HL-60/S4 treated with retinoic acid at 250 ng/mL for 4 days and 3 days (cell line): ENCODE measurements around the gene PRCC.

Experiments used
- in situ Hi-C: fragments of 300-500 bp; cut with MboI; formaldehyde crosslinking; loops from 2 replicates; pipeline ENCODE4 v1.7.0; 2022; ENCODE audit warnings: low sequenced_read_pairs

Gene PRCC, protein sequence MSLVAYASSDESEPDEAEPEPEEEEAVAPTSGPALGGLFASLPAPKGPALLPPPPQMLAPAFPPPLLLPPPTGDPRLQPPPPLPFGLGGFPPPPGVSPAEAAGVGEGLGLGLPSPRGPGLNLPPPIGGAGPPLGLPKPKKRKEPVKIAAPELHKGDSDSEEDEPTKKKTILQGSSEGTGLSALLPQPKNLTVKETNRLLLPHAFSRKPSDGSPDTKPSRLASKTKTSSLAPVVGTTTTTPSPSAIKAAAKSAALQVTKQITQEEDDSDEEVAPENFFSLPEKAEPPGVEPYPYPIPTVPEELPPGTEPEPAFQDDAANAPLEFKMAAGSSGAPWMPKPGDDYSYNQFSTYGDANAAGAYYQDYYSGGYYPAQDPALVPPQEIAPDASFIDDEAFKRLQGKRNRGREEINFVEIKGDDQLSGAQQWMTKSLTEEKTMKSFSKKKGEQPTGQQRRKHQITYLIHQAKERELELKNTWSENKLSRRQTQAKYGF

DNA sequence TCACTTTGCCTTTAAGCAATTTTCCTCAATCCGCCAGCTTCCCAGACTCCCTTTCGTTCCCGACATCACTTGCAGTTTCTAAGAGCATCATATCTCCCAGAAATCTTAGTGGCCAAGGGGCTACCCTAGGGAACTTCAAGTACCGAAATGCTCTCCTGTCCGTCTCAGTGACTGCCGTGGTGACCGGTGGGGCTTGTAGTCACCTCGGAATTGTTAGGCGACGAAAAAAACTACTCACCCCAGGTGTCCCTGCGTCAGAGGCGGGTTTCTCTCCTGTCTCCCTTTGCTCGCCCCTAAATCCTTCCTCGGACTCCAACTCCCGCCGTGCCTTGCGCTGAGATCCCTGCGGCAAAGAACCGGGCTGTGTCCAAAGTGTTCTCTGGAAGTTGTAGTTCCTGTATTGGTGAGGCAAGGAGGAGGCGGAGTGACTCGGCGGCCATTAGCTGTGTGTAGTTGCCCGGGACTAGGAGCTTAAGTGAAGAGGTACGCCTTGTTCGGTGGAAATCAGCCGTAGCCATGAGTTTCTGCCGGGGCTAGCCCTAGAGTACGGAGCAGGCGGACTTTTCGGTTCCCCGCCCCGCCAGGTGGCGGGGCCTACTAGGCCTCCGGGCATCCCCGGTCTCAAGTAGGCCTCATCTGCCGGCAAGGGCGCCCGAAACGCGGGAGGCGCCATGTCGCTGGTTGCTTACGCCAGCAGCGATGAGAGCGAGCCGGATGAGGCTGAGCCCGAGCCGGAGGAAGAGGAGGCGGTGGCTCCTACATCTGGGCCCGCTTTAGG is at the start of gene PRCC:
TSS of gene PRCC (plus strand) at position 435 of the 778 bp plus-strand sequence. CDS start at position 672, 237 bp downstream.
- in situ Hi-C loops = no loop called here

DNA sequence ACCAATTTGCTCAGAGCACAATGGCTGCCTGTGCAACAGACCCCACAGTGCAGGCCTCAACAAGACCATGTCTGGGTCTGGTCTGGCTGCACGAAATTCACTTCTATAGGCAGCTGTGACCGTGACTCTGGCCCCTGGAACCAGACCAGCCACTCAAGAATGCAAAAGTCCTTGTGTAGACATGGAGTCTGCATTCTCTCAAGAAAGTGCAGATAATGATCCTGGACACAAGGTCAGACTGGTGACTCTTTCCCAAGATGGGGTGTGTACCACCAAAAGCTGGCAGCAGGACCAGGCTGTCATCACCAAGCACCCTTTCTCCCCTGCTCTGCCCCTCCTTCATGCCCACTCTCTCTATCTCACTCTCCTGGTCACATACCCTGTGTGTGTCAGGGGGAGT is 46.2 kb upstream of the PRCC start:
- in situ Hi-C loops = loop anchor here (25.0 kb wide), 1 partner anchor 166 kb away; the partner anchor contains the start of gene PEAR1

DNA sequence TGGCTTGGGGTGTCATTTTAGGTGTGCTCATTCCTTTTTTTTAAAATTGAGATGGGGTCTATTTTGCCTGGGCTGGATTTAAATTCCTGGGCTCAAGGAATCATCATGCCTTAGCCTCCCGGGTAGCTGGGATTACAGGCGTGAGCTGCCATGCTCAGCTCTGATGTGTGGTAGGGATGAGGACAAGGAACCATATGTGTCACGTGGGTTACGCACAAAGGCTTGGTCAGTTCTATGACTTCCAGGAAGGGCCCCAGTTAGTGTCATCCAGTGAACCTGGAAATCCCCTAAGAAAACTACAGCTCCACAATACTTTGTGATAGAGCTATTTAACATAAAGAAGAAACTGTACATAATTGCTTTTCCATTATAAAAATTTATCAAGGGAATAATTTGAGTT is 45.8 kb upstream of the PRCC start:
- in situ Hi-C loops = loop anchor here (25.0 kb wide), 1 partner anchor 166 kb away; the partner anchor contains the start of gene PEAR1

DNA sequence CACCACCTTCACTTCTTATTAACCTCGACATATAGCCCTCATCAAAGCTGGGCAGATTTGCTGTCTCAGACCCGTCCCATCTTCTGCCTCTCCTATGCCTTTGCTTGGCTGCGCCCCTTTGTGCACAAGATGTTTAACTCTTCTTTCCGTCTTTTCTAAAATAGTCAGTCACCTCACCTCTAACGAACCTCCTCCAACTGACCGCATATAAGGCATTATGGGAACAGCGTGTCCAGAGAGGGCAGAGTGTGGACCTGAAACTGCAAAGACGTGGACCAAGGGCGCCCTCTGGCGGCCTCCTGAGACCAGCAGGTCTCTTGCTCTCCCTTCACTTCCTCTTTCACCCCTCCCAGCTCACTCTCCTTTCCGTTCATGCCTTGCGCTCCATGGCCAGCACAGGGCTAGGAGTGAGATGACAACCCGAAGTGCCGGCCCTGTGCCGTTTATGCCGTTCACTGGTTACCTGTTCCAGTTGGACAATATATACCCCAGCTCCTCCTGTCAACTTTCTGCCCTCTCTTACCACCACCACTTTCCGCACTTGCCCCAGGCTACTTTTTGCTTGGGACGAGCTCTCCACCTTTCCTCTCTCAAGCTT is 41.6 kb upstream of the PRCC start:
- in situ Hi-C loops = no loop called here

DNA sequence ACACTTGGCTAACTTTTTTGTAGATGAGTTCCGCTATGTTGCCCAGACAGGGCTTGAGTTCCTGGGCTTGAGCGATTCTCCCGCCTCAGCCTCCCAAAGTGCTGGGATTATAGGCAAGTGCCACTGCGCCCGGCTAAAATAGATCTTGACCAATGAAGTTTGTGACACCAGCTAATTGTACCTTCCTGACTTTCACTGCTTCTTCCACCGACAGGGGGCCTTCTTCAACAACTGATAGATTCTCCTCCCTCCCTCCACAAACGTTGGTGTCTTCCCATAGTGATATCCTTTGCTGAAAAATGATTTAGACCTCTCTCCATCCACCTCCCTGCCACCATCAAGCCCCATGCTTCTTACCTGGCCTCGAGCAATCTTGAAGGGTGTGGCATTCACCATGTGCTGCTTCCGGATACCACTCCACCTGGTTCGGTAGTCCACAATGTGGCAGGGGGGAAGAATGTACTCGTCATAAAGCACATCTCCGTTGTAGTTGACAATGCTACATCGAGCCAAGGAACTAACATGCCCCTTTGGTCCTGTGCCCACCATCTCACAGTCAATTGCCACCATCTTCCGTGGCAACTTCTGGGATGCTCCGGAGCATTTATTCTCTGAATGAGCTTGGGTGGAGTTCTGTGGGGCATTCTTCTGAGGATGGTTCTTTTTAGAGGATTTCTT is 40.6 kb upstream of the PRCC start:
- in situ Hi-C loops = no loop called here

DNA sequence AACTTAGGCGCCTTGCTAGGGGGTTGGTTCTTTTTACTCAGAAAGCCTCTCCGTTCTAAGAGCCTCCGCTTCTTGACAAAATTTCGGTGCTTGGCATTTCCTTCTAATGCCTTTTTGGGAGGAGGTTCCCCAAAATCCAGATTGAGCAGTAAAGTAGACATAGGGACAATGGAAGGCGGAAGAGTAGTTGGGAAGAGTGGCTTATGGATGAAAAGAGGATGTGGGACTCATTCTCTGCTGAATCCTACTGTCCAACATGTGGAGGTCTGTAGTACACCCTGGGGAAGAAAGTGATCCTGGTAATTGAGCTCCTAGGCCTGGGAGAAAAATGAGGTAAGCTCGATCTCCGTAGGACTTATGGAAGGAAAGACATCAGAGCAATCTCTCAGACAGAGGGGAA is 39.8 kb upstream of the PRCC start:
- in situ Hi-C loops = no loop called here

DNA sequence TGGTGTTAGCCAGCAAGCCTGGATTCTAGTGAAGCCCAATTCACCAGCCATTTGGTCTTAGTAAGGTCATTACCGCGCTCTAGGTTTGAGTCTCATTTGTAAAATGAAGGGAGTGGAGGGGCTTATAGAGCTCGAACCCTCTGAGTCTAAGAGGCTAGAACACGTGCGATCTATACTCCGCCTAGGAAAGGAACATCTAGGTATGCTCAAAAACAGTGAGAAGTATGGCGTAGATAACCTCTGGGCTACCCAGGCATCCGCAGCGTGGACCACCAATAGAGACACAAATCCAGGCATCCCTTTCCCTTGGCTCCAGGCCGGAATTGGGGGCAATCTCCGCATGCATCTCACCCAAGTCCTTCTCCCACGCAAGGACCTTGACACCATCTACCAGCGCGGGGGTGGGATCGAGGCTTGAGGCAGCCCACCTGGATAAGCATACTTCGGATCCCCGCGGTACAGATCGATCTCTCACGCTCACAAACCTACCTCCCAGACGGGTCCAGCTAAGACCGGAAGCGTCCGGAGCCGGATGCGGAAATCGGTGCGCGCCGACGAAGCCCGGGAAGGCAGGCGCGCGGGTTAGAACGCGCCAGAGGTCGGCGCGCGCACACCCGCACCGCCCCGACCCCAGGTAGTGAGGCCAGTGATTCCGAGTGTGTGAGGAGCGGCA is 39.3 kb upstream of the PRCC start, which contains the start of gene METTL25B:
TSS of gene METTL25B (plus strand) at position 544 of the 673 bp plus-strand sequence. CDS start 636 bp downstream, outside the sequence.
- in situ Hi-C loops = no loop called here

DNA sequence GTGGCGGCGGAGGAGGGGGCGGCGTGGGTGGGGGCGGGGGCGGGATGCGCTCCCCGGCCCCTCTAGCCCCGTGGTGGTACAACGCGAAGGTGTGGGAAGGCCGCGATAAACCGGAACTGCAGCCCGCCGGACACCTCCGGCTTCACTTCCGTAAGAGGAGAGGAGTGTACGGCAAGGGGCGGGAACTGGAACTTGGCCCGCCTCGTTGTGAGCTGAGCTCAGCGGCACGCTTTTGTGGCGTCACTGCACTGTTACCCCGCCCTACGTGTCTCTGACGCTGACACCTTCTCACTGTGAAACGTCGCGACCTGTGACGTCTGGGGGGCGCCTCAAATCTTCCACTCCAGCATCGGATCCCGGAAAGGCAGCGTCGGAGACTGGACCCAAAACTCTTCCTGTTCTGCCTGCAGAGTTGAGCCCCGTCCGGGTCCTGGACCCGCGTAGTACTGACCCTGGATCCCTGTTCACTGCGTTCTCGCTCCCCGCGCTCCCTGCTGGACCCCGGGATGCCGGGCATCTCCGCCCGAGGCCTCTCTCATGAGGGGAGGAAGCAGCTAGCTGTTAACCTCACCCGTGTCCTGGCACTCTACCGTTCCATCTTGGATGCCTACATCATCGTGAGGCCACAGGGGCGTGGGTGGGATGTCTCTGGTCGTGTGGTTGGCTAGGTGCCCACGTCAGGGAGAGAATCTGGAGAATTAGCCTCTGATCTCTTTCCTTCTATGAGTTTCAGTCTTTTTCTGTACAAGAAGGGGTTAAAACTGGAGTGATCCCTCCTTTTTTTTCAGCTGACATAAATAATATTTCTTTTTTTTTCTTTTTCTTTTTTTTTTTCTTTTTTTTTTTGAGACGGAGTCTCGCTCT is 38.5 kb upstream of the PRCC start, which contains the start of gene ISG20L2:
TSS of gene ISG20L2 (minus strand) at position 168 of the 864 bp plus-strand sequence. CDS start 1,114 bp downstream, outside the sequence.
- in situ Hi-C loops = no loop called here

DNA sequence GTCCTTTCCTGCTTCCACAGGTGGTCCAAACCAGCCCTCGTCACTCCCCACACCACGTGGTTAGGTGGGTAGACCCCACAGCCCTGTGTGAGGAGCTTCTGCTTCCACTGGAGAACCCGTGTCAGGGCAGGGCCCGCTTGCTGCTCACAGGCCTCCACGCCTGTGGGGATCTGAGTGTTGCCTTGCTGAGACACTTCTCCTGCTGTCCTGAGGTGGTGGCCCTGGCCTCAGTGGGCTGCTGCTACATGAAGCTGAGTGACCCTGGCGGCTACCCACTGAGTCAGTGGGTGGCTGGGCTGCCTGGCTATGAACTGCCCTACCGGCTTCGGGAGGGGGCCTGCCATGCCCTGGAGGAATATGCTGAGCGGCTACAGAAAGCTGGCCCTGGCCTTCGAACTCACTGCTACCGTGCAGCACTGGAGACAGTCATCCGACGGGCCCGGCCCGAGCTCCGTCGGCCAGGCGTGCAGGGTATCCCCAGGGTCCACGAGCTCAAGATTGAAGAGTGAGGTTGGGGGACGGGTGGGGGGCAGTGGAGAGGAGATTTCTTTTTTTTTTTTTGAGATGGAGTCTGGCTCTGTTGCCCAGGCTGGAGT is 33.2 kb upstream of the PRCC start:
- in situ Hi-C loops = no loop called here

DNA sequence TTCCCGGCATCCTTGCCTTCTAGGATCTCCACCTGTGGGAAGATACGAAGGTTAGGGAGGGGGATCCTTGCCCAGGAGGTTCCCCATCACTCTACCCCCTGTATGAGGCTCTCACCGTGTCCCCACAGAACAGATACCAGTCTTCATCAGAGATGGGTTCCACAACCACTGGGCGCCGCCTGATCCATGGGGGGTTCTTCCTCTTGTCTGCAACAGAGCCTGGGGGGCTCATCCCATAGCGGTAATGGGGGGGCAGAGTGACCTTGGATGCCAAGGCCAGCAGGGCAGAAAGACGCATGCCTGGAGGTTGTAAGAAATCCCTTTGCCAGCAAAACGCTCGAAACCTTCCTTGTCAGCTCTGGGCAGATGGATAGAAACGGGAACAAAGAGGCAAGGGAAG is 28.9 kb upstream of the PRCC start:
- in situ Hi-C loops = no loop called here

DNA sequence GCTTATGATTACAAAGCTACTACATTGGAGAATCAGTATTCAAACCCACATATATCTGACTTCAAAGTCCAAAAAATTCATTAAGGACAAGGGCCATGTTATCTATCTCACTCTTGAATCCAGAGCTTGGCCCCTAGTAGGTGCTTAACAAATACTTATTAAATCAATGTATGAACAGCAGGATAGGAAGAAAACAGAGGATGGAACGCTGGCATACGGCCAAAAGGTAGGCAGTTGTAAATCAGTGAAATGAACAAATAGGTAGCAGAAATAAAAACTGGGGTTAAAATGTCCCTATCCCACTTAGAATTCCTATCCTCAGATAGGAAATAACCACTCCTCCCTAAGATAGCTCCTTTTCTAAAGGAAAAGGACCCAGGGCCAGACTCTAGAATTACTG is 28.4 kb upstream of the PRCC start:
- in situ Hi-C loops = no loop called here

DNA sequence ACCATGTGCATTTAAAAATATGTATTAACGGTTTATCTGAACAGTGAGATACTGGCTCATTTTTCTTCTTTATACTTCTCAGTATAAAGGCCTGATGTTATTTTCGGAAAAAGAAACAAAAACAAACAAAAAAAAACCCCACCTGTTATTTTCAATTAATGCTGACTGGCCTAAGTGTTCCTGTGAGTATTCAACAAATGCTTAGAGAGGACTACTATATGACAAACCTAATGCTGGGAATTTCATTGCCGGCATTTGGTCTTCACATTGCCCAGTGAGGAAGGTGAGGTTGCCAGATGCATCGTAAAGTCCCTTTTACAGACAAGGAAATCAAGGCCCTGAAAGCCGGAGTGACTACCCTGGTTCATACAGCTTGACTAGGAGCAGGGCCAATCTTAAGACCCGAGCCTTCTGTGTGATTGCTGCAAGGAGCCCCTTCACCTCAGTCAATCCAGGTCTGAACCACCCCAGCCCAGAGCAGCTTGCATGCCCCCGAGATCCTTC is 27.0 kb upstream of the PRCC start:
- in situ Hi-C loops = no loop called here

DNA sequence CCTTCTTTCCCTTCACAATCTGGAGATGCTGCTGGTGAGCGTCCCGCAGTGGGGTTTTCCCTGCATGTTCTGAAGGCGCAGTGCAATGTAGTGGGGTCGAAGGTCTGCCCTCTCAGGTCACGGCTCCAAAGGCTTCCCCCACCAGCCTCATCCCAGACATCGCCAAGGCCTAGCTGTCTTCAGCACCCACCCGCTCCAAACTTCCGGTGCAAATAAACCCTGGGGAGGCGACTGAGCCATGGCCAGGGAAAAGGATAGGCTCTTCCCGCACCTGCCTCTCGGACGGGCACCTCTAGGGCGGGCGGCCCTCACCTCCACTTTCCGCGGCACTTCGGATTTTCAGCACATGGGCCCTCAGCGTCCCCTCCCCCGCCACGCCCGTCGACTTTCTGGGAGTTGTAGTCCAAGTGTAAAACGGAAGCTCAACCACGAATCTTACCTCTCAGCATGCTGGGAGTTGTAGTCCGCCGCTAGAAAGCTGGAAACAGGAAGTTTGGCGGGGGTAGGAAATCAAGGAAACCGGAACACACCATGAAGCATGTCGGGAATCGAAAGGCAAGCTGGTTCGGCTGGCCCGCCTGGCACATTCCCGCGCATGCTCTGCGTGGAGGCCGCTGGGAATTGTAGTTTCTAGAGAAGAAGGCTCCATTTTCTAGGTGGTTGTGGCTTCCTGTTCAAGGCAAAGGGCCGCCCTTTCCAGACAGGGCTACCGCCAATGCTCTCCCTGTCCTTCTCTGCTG is 26.4 kb upstream of the PRCC start, which contains the start of gene MRPL24:
TSS of gene MRPL24 (minus strand) at position 348 of the 740 bp plus-strand sequence. CDS start 2,384 bp downstream, outside the sequence.
- in situ Hi-C loops = no loop called here

DNA sequence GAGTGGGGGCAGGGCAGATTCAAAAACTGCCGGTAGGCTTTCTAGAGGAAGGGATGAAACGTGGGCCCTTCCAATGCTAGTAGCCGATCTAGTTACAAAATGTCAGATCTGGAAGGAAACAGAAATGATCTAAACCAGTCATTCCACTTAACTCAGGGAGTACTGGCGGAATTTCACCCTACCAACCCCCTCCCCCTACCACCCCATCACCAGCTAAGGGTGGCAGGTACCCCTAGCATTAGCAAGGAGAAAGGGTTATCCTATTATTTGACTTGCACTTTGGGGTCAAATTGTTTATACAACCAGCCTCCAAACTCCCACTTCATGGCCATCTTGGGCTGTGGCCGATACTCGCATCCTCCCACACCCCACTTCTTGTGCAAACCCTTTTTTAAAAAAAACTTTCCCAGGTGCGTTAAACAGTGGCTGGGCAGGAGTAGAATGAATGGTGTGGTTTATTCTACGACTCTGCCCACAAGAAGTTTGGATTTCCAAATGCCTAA is 25.8 kb upstream of the PRCC start:
- in situ Hi-C loops = no loop called here

DNA sequence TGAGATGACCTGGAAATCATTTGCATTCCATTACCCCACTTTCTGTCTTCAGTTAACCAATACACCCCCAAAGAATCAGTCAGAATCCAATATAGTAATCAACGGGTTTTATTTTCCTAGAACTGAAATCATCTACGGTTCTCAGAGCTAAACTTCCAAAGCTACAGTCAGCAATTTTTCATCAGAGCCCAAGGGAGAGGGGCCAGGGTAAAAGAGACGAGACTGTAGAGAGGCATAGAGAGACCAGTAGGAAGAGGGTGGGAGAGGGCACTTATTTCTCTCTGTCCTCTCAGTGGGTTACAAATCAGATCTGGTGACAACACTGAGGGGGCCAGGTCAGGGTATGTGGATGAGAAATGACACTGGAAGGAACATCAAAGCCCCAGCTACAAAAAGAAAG is 25.3 kb upstream of the PRCC start:
- in situ Hi-C loops = no loop called here

DNA sequence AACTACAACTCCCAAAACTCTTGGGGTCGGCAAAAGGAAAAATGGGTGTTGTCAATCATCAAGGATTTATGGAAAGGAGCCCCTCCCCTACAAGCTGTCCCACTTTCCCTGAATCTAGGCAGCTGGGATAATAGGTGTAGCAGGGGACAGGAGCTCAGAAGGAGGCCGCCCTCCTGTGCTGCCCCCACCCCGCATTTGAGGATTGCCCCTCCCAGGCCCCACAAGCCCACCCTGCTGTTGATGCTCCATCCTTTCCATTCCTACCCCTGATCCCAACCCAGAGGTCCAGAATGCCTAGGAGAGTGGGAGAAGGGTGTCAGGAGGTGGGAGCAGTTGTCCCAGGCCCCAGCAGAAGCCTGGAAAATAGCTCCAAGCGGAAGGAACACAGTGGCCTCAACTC is 24.5 kb upstream of the PRCC start:
- in situ Hi-C loops = no loop called here
